ENCODE measurements around the gene TNFRSF25.

DNA sequence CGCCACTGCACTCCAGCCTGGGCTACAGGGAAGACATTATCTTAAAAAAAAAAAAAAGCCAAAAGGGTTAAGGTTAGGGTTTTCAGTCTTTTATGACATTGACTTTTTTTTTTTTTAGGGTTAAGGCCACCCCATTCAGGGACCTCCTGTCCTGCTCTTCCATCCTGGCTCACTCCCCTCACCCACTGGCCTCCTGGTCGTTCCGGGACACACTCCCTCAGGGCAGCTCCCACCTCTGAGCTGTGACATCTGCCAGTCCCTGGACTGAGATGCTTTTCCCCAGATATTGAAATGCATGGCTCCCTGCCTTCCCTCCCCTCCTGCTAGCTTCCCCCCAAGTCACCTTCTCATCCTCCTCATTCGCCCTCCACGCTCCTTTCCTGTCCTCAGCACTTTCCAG lies 15.8 kb upstream of the TNFRSF25 start:
- TF ChIP-seq, protein P1, sequence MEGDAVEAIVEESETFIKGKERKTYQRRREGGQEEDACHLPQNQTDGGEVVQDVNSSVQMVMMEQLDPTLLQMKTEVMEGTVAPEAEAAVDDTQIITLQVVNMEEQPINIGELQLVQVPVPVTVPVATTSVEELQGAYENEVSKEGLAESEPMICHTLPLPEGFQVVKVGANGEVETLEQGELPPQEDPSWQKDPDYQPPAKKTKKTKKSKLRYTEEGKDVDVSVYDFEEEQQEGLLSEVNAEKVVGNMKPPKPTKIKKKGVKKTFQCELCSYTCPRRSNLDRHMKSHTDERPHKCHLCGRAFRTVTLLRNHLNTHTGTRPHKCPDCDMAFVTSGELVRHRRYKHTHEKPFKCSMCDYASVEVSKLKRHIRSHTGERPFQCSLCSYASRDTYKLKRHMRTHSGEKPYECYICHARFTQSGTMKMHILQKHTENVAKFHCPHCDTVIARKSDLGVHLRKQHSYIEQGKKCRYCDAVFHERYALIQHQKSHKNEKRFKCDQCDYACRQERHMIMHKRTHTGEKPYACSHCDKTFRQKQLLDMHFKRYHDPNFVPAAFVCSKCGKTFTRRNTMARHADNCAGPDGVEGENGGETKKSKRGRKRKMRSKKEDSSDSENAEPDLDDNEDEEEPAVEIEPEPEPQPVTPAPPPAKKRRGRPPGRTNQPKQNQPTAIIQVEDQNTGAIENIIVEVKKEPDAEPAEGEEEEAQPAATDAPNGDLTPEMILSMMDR (IDR thresholded peaks at IDR 0.05 in 4 of 5, conservative IDR thresholded peaks at IDR 0.05 in 1 of 5), result no peak
- no peak for TF ChIP-seq POLR2A (IDR thresholded peaks at IDR 0.05)

Data from gastrocnemius medialis (tissue), 4 donors.